ENCODE measurements around the gene GPR63.
A peak's percentile ranks its signal among the peaks of the same experiment; 100 is the strongest.
"Not testable (repeated sequence)": the region's sequence is repeated elsewhere in the genome, so short reads cannot be mapped to it uniquely, and the experiment has no call there.

The GPR63 gene

GRCh38 chr6:96837081-96837971 lies at the start of gene GPR63:
Gene GPR63 (minus strand): TSS chr6:96837477. CDS start chr6:96799731, 37,746 bp downstream.
- DNase-seq (ENCODE audit: low spot score in 2 of 2): peak in 1 of 2 donors; percentile 23
- Mint-ChIP-seq H3K36me3 (ENCODE audit: insufficient read depth) (peaks cover 3% of the 10 kb centered on the region), H3K4me1 (peaks cover 24% of the 10 kb centered on the region), H3K27me3 (peaks cover 86% of the 10 kb centered on the region), H3K9me3 (no peaks in the 10 kb centered on the region), H3K4me3 (peak within 1 kb of the TSS; percentile 89), H3K27ac (ENCODE audit: low read depth) (no peak within 1 kb of the TSS)
- peak; percentile 60 for ATAC-seq (replicated peaks; ENCODE audit: extremely low read depth, poor library complexity, severe bottlenecking)

GRCh38 chr6:96886519-96886918 lies 49.2 kb upstream of the GPR63 start:
- ATAC-seq (replicated peaks; ENCODE audit: extremely low read depth, poor library complexity, severe bottlenecking): no peak
- no peak for DNase-seq (ENCODE audit: low spot score in 2 of 2)
- H3K9me3 Mint-ChIP-seq: no peaks in the 10 kb centered on the region
- peaks cover 19% of the 10 kb centered on the region for H3K36me3 Mint-ChIP-seq (ENCODE audit: insufficient read depth)
- no peak overlapping the region for H3K27ac Mint-ChIP-seq (ENCODE audit: low read depth)
- H3K4me1 Mint-ChIP-seq: peaks cover 5% of the 10 kb centered on the region
- no peak overlapping the region for H3K4me3 Mint-ChIP-seq
- no peaks in the 10 kb centered on the region for H3K27me3 Mint-ChIP-seq

- DNase-seq (ENCODE audit: low spot score in 2 of 2); H3K27ac Mint-ChIP-seq (ENCODE audit: low read depth); H3K36me3 Mint-ChIP-seq (ENCODE audit: insufficient read depth); H3K9me3 Mint-ChIP-seq; H3K27me3 Mint-ChIP-seq; H3K4me3 Mint-ChIP-seq; H3K4me1 Mint-ChIP-seq: not testable (repeated sequence)
- ATAC-seq (replicated peaks; ENCODE audit: extremely low read depth, poor library complexity, severe bottlenecking): peak; percentile 49
Measured at GRCh38 chr6:96885187-96885631, 47.9 kb upstream of the GPR63 start.

GRCh38 chr6:96878143-96878542 lies 40.9 kb upstream of the GPR63 start:
- DNase-seq (ENCODE audit: low spot score in 2 of 2) (no peak), ATAC-seq (replicated peaks; ENCODE audit: extremely low read depth, poor library complexity, severe bottlenecking) (no peak)
- peaks cover 11% of the 10 kb centered on the region for H3K27me3 Mint-ChIP-seq
- no peaks in the 10 kb centered on the region for H3K9me3 Mint-ChIP-seq
- no peak overlapping the region for H3K27ac Mint-ChIP-seq (ENCODE audit: low read depth)
- H3K4me3 Mint-ChIP-seq: no peak overlapping the region
- H3K4me1 Mint-ChIP-seq: no peaks in the 10 kb centered on the region
- no peaks in the 10 kb centered on the region for H3K36me3 Mint-ChIP-seq (ENCODE audit: insufficient read depth)

GRCh38 chr6:96876886-96877545 lies 39.7 kb upstream of the GPR63 start:
- no peak overlapping the region for H3K27ac Mint-ChIP-seq (ENCODE audit: low read depth)
- no peaks in the 10 kb centered on the region for H3K4me1 Mint-ChIP-seq
- ATAC-seq (replicated peaks; ENCODE audit: extremely low read depth, poor library complexity, severe bottlenecking) (no peak), DNase-seq (ENCODE audit: low spot score in 2 of 2) (no peak)
- H3K36me3 Mint-ChIP-seq (ENCODE audit: insufficient read depth): no peaks in the 10 kb centered on the region
- peaks cover 13% of the 10 kb centered on the region for H3K27me3 Mint-ChIP-seq
- no peaks in the 10 kb centered on the region for H3K9me3 Mint-ChIP-seq
- H3K4me3 Mint-ChIP-seq: no peak overlapping the region

- ATAC-seq (replicated peaks; ENCODE audit: extremely low read depth, poor library complexity, severe bottlenecking) (no peak), DNase-seq (ENCODE audit: low spot score in 2 of 2) (no peak)
- Mint-ChIP-seq H3K4me1 (no peaks in the 10 kb centered on the region), H3K36me3 (ENCODE audit: insufficient read depth) (no peaks in the 10 kb centered on the region), H3K27ac (ENCODE audit: low read depth) (no peak overlapping the region), H3K4me3 (no peak overlapping the region), H3K27me3 (peaks cover 21% of the 10 kb centered on the region), H3K9me3 (no peaks in the 10 kb centered on the region)
Measured at GRCh38 chr6:96872976-96873375, 35.7 kb upstream of the GPR63 start.

GRCh38 chr6:96865055-96865405 lies 27.8 kb upstream of the GPR63 start:
- no peak for DNase-seq (ENCODE audit: low spot score in 2 of 2)
- peaks cover 79% of the 10 kb centered on the region for H3K27me3 Mint-ChIP-seq
- no peaks in the 10 kb centered on the region for H3K36me3 Mint-ChIP-seq (ENCODE audit: insufficient read depth)
- no peak for ATAC-seq (replicated peaks; ENCODE audit: extremely low read depth, poor library complexity, severe bottlenecking)
- no peak overlapping the region for H3K4me3 Mint-ChIP-seq
- H3K4me1 Mint-ChIP-seq: no peaks in the 10 kb centered on the region
- H3K27ac Mint-ChIP-seq (ENCODE audit: low read depth): no peak overlapping the region
- H3K9me3 Mint-ChIP-seq: no peaks in the 10 kb centered on the region

GRCh38 chr6:96864216-96865054 lies 27.2 kb upstream of the GPR63 start:
- Mint-ChIP-seq H3K27ac (ENCODE audit: low read depth) (no peak overlapping the region), H3K27me3 (peaks cover 84% of the 10 kb centered on the region), H3K4me3 (no peak overlapping the region), H3K4me1 (no peaks in the 10 kb centered on the region), H3K9me3 (no peaks in the 10 kb centered on the region), H3K36me3 (ENCODE audit: insufficient read depth) (no peaks in the 10 kb centered on the region)
- DNase-seq (ENCODE audit: low spot score in 2 of 2): no peak
- ATAC-seq (replicated peaks; ENCODE audit: extremely low read depth, poor library complexity, severe bottlenecking): no peak

GRCh38 chr6:96862560-96862959 lies 25.3 kb upstream of the GPR63 start:
- Mint-ChIP-seq H3K27me3 (peaks cover 85% of the 10 kb centered on the region), H3K36me3 (ENCODE audit: insufficient read depth) (no peaks in the 10 kb centered on the region), H3K4me3 (no peak overlapping the region), H3K27ac (ENCODE audit: low read depth) (no peak overlapping the region), H3K4me1 (no peaks in the 10 kb centered on the region), H3K9me3 (no peaks in the 10 kb centered on the region)
- ATAC-seq (replicated peaks; ENCODE audit: extremely low read depth, poor library complexity, severe bottlenecking) (no peak), DNase-seq (ENCODE audit: low spot score in 2 of 2) (no peak)

- H3K27ac Mint-ChIP-seq (ENCODE audit: low read depth): no peak overlapping the region
- no peaks in the 10 kb centered on the region for H3K9me3 Mint-ChIP-seq
- ATAC-seq (replicated peaks; ENCODE audit: extremely low read depth, poor library complexity, severe bottlenecking) (no peak), DNase-seq (ENCODE audit: low spot score in 2 of 2) (no peak)
- H3K4me3 Mint-ChIP-seq: no peak overlapping the region
- no peaks in the 10 kb centered on the region for H3K36me3 Mint-ChIP-seq (ENCODE audit: insufficient read depth)
- no peaks in the 10 kb centered on the region for H3K4me1 Mint-ChIP-seq
- H3K27me3 Mint-ChIP-seq: peaks cover 89% of the 10 kb centered on the region
Measured at GRCh38 chr6:96861588-96861987, 24.3 kb upstream of the GPR63 start.

- Mint-ChIP-seq H3K36me3 (ENCODE audit: insufficient read depth) (no peaks in the 10 kb centered on the region), H3K4me1 (no peaks in the 10 kb centered on the region), H3K27ac (ENCODE audit: low read depth) (no peak overlapping the region), H3K27me3 (peaks cover 62% of the 10 kb centered on the region), H3K4me3 (no peak overlapping the region), H3K9me3 (no peaks in the 10 kb centered on the region)
- no peak for DNase-seq (ENCODE audit: low spot score in 2 of 2)
- ATAC-seq (replicated peaks; ENCODE audit: extremely low read depth, poor library complexity, severe bottlenecking): no peak
Measured at GRCh38 chr6:96856856-96857255, 19.6 kb upstream of the GPR63 start.

GRCh38 chr6:96853083-96853482 lies 15.8 kb upstream of the GPR63 start:
- H3K27me3 Mint-ChIP-seq: peaks cover 30% of the 10 kb centered on the region
- no peak for ATAC-seq (replicated peaks; ENCODE audit: extremely low read depth, poor library complexity, severe bottlenecking)
- no peak for DNase-seq (ENCODE audit: low spot score in 2 of 2)
- no peak overlapping the region for H3K27ac Mint-ChIP-seq (ENCODE audit: low read depth)
- no peaks in the 10 kb centered on the region for H3K36me3 Mint-ChIP-seq (ENCODE audit: insufficient read depth)
- no peaks in the 10 kb centered on the region for H3K9me3 Mint-ChIP-seq
- no peaks in the 10 kb centered on the region for H3K4me1 Mint-ChIP-seq
- no peak overlapping the region for H3K4me3 Mint-ChIP-seq
